B cell (primary cell): ENCODE measurements around the gene PEX10. TPM values are rescaled to one million over a fixed set of nuclear protein-coding genes. Genes with fewer than 3 reads are reported as not detected.

Experiments
- ATAC-seq: fragments of 200-7000 bp; cut with Tn5 transposase; one replicate; pipeline ENCODE4 v1.10.0; 2021; ENCODE audit warnings: low read depth, mild to moderate bottlenecking, moderate number of reproducible peaks, moderate library complexity
- CTCF ChIA-PET: fragments of 350-600 bp; sonication (Branson Sonifier 250); formaldehyde crosslinking; loops from one replicate; lab custom pipeline; 2021; ENCODE audit warnings: antibody characterized with exemption, inconsistent platforms; lab: Charles Lee
- POLR2A ChIA-PET: fragments of 350-600 bp; sonication (Branson Sonifier 250); formaldehyde crosslinking; loops from one replicate; lab custom pipeline; 2021; ENCODE audit warnings: antibody characterized with exemption; lab: Charles Lee
- DNase-seq: peaks from one replicate; pipeline ENCODE4 v3.0.0; 2013
- H2AFZ ChIP-seq: 2 replicates; pipeline ENCODE4 v1.6.1; 2012; ENCODE audit warnings: mild to moderate bottlenecking, low read depth, low read length; ENCODE audit not compliant: insufficient read depth, poor library complexity, severe bottlenecking
- H3K27ac ChIP-seq, 2 donors: 1 replicate in 1 of 2; 2 replicates in 1 of 2; pipeline ENCODE4 v1.5.1; 2012 to 2013; ENCODE audit warnings: low read length in 2 of 2, mild to moderate bottlenecking in 2 of 2, moderate library complexity in 1 of 2
- H3K27me3 ChIP-seq, 4 experiments: fragments of 200-600 bp in 1 of 4; sonication (generic) in 1 of 4; replicated peaks in 1 of 4; 1 replicate in 2 of 4; 2 replicates in 2 of 4; pipeline versions ENCODE4 v1.6.1 to v1.7.0; 2013 to 2016; ENCODE audit warnings: low read length in 3 of 4, mild to moderate bottlenecking in 2 of 4, mixed read lengths in 1 of 4, moderate library complexity in 1 of 4; ENCODE audit not compliant: insufficient read depth in 4 of 4, control insufficient read depth in 3 of 4; ENCODE audit errors: control extremely low read depth in 1 of 4
- H3K36me3 ChIP-seq, 2 experiments: replicated peaks in 1 of 2; 1 replicate in 1 of 2; 2 replicates in 1 of 2; pipeline versions ENCODE4 v1.6.1 to v1.7.1; 2013; ENCODE audit warnings: low read length in 1 of 2; ENCODE audit not compliant: insufficient read depth in 2 of 2, control insufficient read depth in 1 of 2; ENCODE audit errors: control extremely low read depth in 1 of 2, extremely low read depth in 1 of 2
- H3K4me1 ChIP-seq, 2 donors: fragments of 200-600 bp in 1 of 2; sonication (generic) in 1 of 2; 1 replicate in 1 of 2; 2 replicates in 1 of 2; pipeline versions ENCODE4 v1.5.1 to v1.6.1; 2013 to 2017; ENCODE audit warnings: low read length in 2 of 2; ENCODE audit not compliant: control insufficient read depth in 2 of 2, insufficient read depth in 2 of 2
- H3K4me2 ChIP-seq: replicated peaks from 2 replicates; pipeline ENCODE3; 2012; ENCODE audit warnings: mild to moderate bottlenecking, low read depth, low read length; ENCODE audit not compliant: poor library complexity, severe bottlenecking
- H3K4me3 ChIP-seq, 5 experiments: fragments of 200-600 bp in 1 of 5; sonication (generic) in 1 of 5; 1 replicate in 3 of 5; 2 replicates in 2 of 5; pipeline versions ENCODE4 v1.5.1 to v1.7.0; 2011 to 2016; ENCODE audit warnings: low read length in 4 of 5, mild to moderate bottlenecking in 4 of 5, low read depth in 2 of 5, control low read depth in 1 of 5, moderate library complexity in 1 of 5; ENCODE audit not compliant: insufficient read depth in 1 of 5; ENCODE audit errors: control extremely low read depth in 1 of 5, extremely low read depth in 1 of 5
- H3K79me2 ChIP-seq: fragments of 200-600 bp; sonication (generic); one replicate; pipeline ENCODE4 v1.6.0; 2016; ENCODE audit warnings: low read length; ENCODE audit not compliant: control insufficient read depth, insufficient read depth
- H3K9ac ChIP-seq: fragments of 200-600 bp; sonication (generic); 2 replicates; pipeline ENCODE4 v1.6.1; 2017; ENCODE audit warnings: mild to moderate bottlenecking, low read length, moderate library complexity
- H3K9me3 ChIP-seq, 3 donors: one replicate each; pipeline versions ENCODE4 v1.6.1 to v1.7.1; 2013; ENCODE audit warnings: low read length in 2 of 3; ENCODE audit not compliant: control insufficient read depth in 2 of 3, insufficient read depth in 1 of 3; ENCODE audit errors: control extremely low read depth in 1 of 3
- H4K20me1 ChIP-seq: 2 replicates; pipeline ENCODE4 v1.6.0; 2012; ENCODE audit warnings: mild to moderate bottlenecking, low read length; ENCODE audit not compliant: insufficient read depth, control insufficient read depth, poor library complexity, severe bottlenecking
- H3K27ac Mint-ChIP-seq: one replicate; pipeline ENCODE4 v1.8.0; 2021; ENCODE audit warnings: mixed read lengths
- H3K27me3 Mint-ChIP-seq: one replicate; pipeline ENCODE4 v1.8.0; 2021; ENCODE audit warnings: mixed read lengths
- H3K4me1 Mint-ChIP-seq: one replicate; pipeline ENCODE4 v1.8.0; 2021; ENCODE audit warnings: mixed read lengths
- H3K4me3 Mint-ChIP-seq: one replicate; pipeline ENCODE4 v1.8.0; 2021; ENCODE audit warnings: mixed read lengths
- H3K9me3 Mint-ChIP-seq: one replicate; pipeline ENCODE4 v1.8.0; 2022; ENCODE audit warnings: mixed read lengths; ENCODE audit not compliant: insufficient read depth
- EZH2 ChIP-seq: IDR thresholded peaks from 2 replicates; pipeline ENCODE4 v1.6.1; 2012; ENCODE audit warnings: borderline replicate concordance, low read depth, mild to moderate bottlenecking, moderate library complexity, low read length; ENCODE audit not compliant: insufficient read depth, poor library complexity, severe bottlenecking
- WGBS: methylation state at CpG from one replicate; pipeline ENCODE4 v1.1.5; 2013; ENCODE audit warnings: missing lambda C conversion rate; ENCODE audit not compliant: insufficient coverage; 5-methylcytosine and 5-hydroxymethylcytosine counted together
- intact Hi-C: fragments of 100-400 bp; cut with micrococcal nuclease; formaldehyde crosslinking; loops from one replicate; pipeline ENCODE4 v1.10.0; 2022
- polyA plus RNA-seq: library from polyadenylated mRNA; depleted of rRNA; stranded (reverse); fragments of >200 nt; gene quantifications from 2 replicates; pipeline ENCODE4 v1.2.3, GENCODE V29; 2012
- total RNA-seq, 2 donors: library from RNA; stranded (reverse); fragments of 120-200 nt in 1 of 2; gene quantifications; 1 replicate in 1 of 2; 2 replicates in 1 of 2; pipeline versions ENCODE4 v1.2.3 to v1.2.4, GENCODE V29; 2013 to 2022
- TF ChIP-seq, protein P1 (sequence below): fragments of 200-600 bp; IDR thresholded peaks from one replicate; pipeline ENCODE4 v1.8.0; 2022; ENCODE audit warnings: antibody characterized with exemption, mild to moderate bottlenecking

Gene PEX10
- total and polyA plus RNA-seq, 2 donors (not counting 1 experiment from before 2014, with no cell fraction given) = 13.5 to 18.4 TPM

GRCh38 chr1:2452932-2453315, 40.6 kb upstream of the PEX10 start:
- intact Hi-C loops = no loop called here
- ChIA-PET CTCF (no interaction called here), POLR2A (no interaction called here)
- Mint-ChIP-seq H3K4me1 (no peaks in the 10 kb centered on the region), H3K4me3 (no peak overlapping the region), H3K27ac (no peak overlapping the region), H3K9me3 (no peaks in the 10 kb centered on the region), H3K27me3 (peaks cover 4% of the 10 kb centered on the region)
- ATAC-seq (no peak), DNase-seq (no peak)
- Histone ChIP-seq H3K79me2 (no peaks in the 10 kb centered on the region), H3K9me3 (no peaks in the 10 kb centered on the region), H3K4me1 (no peaks in the 10 kb centered on the region), H3K27me3 (no peaks in the 10 kb centered on the region), H4K20me1 (no peaks in the 10 kb centered on the region), H2AFZ (no peak overlapping the region), H3K9ac (no peak overlapping the region), H3K4me3 (no peak overlapping the region), H3K4me2 (no peak overlapping the region), H3K27ac (no peak overlapping the region), H3K36me3 (no peaks in the 10 kb centered on the region)
- TF ChIP-seq, protein P1, sequence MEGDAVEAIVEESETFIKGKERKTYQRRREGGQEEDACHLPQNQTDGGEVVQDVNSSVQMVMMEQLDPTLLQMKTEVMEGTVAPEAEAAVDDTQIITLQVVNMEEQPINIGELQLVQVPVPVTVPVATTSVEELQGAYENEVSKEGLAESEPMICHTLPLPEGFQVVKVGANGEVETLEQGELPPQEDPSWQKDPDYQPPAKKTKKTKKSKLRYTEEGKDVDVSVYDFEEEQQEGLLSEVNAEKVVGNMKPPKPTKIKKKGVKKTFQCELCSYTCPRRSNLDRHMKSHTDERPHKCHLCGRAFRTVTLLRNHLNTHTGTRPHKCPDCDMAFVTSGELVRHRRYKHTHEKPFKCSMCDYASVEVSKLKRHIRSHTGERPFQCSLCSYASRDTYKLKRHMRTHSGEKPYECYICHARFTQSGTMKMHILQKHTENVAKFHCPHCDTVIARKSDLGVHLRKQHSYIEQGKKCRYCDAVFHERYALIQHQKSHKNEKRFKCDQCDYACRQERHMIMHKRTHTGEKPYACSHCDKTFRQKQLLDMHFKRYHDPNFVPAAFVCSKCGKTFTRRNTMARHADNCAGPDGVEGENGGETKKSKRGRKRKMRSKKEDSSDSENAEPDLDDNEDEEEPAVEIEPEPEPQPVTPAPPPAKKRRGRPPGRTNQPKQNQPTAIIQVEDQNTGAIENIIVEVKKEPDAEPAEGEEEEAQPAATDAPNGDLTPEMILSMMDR = no peak
- no peak for TF ChIP-seq EZH2
- 94% methylated on average over 16 of the region's 19 CpGs for WGBS

GRCh38 chr1:2452201-2452931, 40.0 kb upstream of the PEX10 start:
- Histone ChIP-seq H3K4me1 (no peaks in the 10 kb centered on the region), H3K36me3 (no peaks in the 10 kb centered on the region), H3K27ac (no peak overlapping the region), H3K27me3 (no peaks in the 10 kb centered on the region), H3K9ac (no peak overlapping the region), H3K79me2 (no peaks in the 10 kb centered on the region), H3K9me3 (no peaks in the 10 kb centered on the region), H2AFZ (no peak overlapping the region), H3K4me2 (no peak overlapping the region), H4K20me1 (no peaks in the 10 kb centered on the region), H3K4me3 (no peak overlapping the region)
- TF ChIP-seq, protein P1 = no peak
- TF ChIP-seq EZH2 = no peak
- no peaks in the 10 kb centered on the region for H3K4me1 Mint-ChIP-seq
- 78% methylated on average over 18 of the region's 21 CpGs for WGBS
- no peaks in the 10 kb centered on the region for H3K9me3 Mint-ChIP-seq
- CTCF ChIA-PET = no interaction called here
- H3K27ac Mint-ChIP-seq = no peak overlapping the region
- no peak overlapping the region for H3K4me3 Mint-ChIP-seq
- DNase-seq (no peak), ATAC-seq (no peak)
- peaks cover 4% of the 10 kb centered on the region for H3K27me3 Mint-ChIP-seq
- POLR2A ChIA-PET = no interaction called here
- intact Hi-C loops = no loop called here
